ENCODE results near the gene ANXA1. TPM values are rescaled to one million over a fixed set of nuclear protein-coding genes. Genes with fewer than 3 reads are reported as not detected.

The ANXA1 gene
- total RNA-seq, 6 experiments from 2014 or later: 3.2 to 16.8 (median 12.5) TPM

DNA sequence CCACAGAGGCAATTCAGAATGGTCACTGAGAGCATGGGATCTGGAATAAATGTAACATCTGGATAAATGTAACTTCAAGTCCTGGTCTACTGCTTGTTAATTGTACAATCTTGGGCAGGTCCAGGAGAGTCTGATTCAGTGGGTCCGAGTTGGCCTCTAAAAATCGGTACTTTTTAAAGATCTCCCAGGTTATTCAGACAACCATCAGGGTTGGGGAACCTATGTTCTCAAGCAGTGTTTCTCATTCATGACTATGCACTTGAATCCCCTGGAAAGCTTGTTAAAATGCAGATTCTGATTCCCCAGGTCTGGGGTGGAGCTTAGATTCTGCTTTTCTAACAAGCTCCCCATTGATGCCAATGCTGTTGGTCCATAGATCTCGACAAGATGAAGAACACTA, 14.8 kb downstream of the ANXA1 start:
- no peaks in the 10 kb centered on the region for H3K4me1 ChIP-seq
- no peak overlapping the region for H3K27ac ChIP-seq
- ATAC-seq: no peak
- 80% methylated on average over 2 of the region's 3 CpGs for WGBS (ENCODE audit: insufficient coverage, low coverage, low lambda C conversion rate, missing lambda C conversion rate)
- TF ChIP-seq, protein P1, sequence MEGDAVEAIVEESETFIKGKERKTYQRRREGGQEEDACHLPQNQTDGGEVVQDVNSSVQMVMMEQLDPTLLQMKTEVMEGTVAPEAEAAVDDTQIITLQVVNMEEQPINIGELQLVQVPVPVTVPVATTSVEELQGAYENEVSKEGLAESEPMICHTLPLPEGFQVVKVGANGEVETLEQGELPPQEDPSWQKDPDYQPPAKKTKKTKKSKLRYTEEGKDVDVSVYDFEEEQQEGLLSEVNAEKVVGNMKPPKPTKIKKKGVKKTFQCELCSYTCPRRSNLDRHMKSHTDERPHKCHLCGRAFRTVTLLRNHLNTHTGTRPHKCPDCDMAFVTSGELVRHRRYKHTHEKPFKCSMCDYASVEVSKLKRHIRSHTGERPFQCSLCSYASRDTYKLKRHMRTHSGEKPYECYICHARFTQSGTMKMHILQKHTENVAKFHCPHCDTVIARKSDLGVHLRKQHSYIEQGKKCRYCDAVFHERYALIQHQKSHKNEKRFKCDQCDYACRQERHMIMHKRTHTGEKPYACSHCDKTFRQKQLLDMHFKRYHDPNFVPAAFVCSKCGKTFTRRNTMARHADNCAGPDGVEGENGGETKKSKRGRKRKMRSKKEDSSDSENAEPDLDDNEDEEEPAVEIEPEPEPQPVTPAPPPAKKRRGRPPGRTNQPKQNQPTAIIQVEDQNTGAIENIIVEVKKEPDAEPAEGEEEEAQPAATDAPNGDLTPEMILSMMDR (IDR thresholded peaks at IDR 0.05): no peak
- no peak for TF ChIP-seq POLR2A (IDR thresholded peaks at IDR 0.05)
- intact Hi-C loops (cut with DNase I): no loop called here
- DNase-seq: no peak
- peaks cover 0 to 5% (median 0%) of the 10 kb centered on the region in 4 donors for H3K36me3 ChIP-seq
- no peaks in the 10 kb centered on the region for H3K27me3 ChIP-seq
- H3K9me3 ChIP-seq: no peaks in the 10 kb centered on the region
- H3K4me3 ChIP-seq: no peak overlapping the region

DNA sequence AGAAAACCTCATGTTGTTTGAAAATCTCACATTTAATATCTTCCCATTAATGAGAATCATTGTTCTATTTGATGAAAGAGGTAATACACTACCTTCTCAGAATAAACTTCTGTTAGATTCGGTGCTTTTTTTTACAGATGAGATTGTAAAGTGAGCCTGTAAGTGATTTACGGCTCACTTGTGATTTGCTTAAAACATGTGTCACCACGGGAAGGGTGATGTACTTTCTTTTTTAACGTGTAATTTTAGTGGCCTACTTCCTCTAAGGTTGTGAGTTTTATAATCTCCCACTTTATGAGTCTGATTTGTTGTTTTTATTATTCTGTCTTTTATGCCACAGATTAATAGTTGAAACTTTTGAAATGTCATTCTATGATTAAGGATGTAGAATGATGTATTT, 15.9 kb downstream of the ANXA1 start:
- Histone ChIP-seq H3K36me3 (peaks cover 0 to 5% (median 0%) of the 10 kb centered on the region in 4 donors), H3K4me1 (no peaks in the 10 kb centered on the region), H3K4me3 (no peak overlapping the region), H3K27me3 (no peaks in the 10 kb centered on the region), H3K27ac (no peak overlapping the region), H3K9me3 (no peaks in the 10 kb centered on the region)
- no peak for TF ChIP-seq POLR2A (IDR thresholded peaks at IDR 0.05)
- TF ChIP-seq, protein P1 (IDR thresholded peaks at IDR 0.05): no peak
- DNase-seq (no peak), ATAC-seq (no peak)
- intact Hi-C loops (cut with DNase I): no loop called here
- WGBS (ENCODE audit: insufficient coverage, low coverage, low lambda C conversion rate, missing lambda C conversion rate): 48% methylated on average over 4 of the region's 4 CpGs

DNA sequence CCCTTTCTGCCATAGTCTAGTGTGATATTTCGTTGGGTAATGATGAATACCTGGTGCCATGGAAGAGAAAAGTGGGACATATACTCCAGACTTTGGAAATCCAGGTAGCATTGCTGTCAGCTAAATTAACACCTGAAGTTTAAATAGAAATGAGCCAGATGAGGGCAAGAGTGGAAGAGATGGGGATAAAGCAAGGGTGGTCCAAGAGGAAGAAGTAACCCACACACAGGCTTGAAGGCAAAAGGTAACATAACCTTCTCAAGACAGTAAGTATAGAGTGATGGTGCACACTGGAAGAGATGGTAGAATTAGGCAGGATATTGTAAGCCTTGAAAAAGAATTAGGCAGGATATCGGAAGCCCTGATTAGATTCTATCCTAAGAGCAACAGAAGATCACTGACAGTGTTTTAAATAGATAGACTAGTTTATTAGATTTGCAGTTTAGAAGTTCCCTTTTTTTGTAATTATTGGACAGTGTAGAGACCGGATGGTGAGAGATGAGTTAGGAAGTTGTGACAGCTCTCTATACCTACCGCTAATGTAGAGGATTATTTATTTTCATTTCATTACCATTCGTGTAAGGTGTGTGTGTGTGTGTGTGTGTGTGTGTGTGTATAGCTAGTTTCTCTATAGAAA, 16.8 kb downstream of the ANXA1 start:
- no peaks in the 10 kb centered on the region for H3K9me3 ChIP-seq
- WGBS (ENCODE audit: insufficient coverage, low coverage, low lambda C conversion rate, missing lambda C conversion rate): 56% methylated on average over 5 of the region's 5 CpGs
- DNase-seq (no peak), ATAC-seq (no peak)
- intact Hi-C loops (cut with DNase I): no loop called here
- peaks cover 0 to 5% (median 0%) of the 10 kb centered on the region in 4 donors for H3K36me3 ChIP-seq
- H3K4me3 ChIP-seq: no peak overlapping the region
- H3K27ac ChIP-seq: no peak overlapping the region
- no peaks in the 10 kb centered on the region for H3K4me1 ChIP-seq
- no peak for TF ChIP-seq POLR2A (IDR thresholded peaks at IDR 0.05)
- TF ChIP-seq, protein P1 (IDR thresholded peaks at IDR 0.05): no peak
- H3K27me3 ChIP-seq: no peaks in the 10 kb centered on the region

DNA sequence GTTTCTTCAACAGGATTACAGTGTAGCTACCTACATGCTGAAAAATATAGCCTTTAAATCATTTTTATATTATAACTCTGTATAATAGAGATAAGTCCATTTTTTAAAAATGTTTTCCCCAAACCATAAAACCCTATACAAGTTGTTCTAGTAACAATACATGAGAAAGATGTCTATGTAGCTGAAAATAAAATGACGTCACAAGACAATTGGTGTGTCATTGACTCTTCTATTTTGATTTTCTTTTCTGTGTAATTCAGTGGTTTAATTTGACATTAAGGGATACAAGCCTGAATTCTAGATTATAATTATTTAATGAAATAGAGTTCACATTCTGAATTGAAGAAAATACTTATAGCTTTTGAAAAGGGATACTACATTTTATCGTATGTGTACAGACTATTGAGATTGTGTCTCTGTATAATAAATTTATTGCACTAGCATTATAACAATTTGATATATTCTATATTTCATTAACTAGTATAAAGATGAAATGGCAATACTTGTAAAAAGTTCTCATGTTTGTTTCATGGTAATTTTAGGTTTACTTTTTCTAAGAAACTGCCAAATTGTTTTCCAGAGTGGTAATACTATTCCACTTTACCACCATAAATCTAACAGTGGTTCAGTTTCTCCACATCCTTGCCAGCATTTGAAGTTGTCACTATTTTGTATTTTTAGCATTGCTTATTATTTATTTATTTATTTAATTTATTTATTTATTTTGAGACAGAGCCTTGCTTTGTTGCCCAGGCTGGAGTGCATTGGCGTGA, 18.7 kb downstream of the ANXA1 start:
- Histone ChIP-seq H3K4me1 (no peaks in the 10 kb centered on the region), H3K27ac (no peak overlapping the region), H3K36me3 (peaks cover 0 to 5% (median 0%) of the 10 kb centered on the region in 4 donors), H3K27me3 (no peaks in the 10 kb centered on the region), H3K9me3 (no peaks in the 10 kb centered on the region), H3K4me3 (no peak overlapping the region)
- no peak for DNase-seq
- no peak for ATAC-seq
- intact Hi-C loops (cut with DNase I): no loop called here
- WGBS (ENCODE audit: insufficient coverage, low coverage, low lambda C conversion rate, missing lambda C conversion rate): 95% methylated on average over 3 of the region's 3 CpGs
- no peak for TF ChIP-seq POLR2A (IDR thresholded peaks at IDR 0.05)
- TF ChIP-seq, protein P1 (IDR thresholded peaks at IDR 0.05): no peak

Data from right lobe of liver (tissue), 6 donors.